NCI-H2107 treated with DMSO at 0.1 percent for 48 hours (cell line): Measurements from ENCODE around the gene DAD1.
"Not testable (repeated sequence)": the region's sequence is repeated elsewhere in the genome, so short reads cannot be mapped to it uniquely, and the experiment has no call there.

ENCODE experiments used
- DNase-seq: peaks from one replicate; lab custom pipeline; 2025; ENCODE audit not compliant: unreplicated experiment; lab: John Stamatoyannopoulos, UW

The DAD1 gene

GRCh38 chr14:22599349-22599748 is 10.3 kb upstream of the DAD1 start:
- no peak for DNase-seq

- peak; percentile 43 for DNase-seq
Observed at GRCh38 chr14:22598896-22599244, 9.8 kb upstream of the DAD1 start.

GRCh38 chr14:22598099-22598895 is 9.3 kb upstream of the DAD1 start, which contains the start of gene ABHD4:
Gene ABHD4, plus strand, starts transcription at chr14:22598300. Its CDS starts 7 bp downstream, at chr14:22598307.
- DNase-seq = peak; percentile 58

- DNase-seq = no peak
Observed at GRCh38 chr14:22597771-22598098, 8.7 kb upstream of the DAD1 start.

- no peak for DNase-seq
Observed at GRCh38 chr14:22597265-22597664, 8.2 kb upstream of the DAD1 start.

GRCh38 chr14:22596354-22596879 is 7.4 kb upstream of the DAD1 start:
- no peak for DNase-seq

GRCh38 chr14:22594156-22594716 is 5.2 kb upstream of the DAD1 start:
- DNase-seq = no peak

GRCh38 chr14:22593601-22594000 is 4.6 kb upstream of the DAD1 start:
- DNase-seq = no peak

GRCh38 chr14:22593189-22593588 is 4.2 kb upstream of the DAD1 start:
- no peak for DNase-seq

GRCh38 chr14:22588526-22589095 is 413 bp downstream of the DAD1 start:
- DNase-seq = no peak

GRCh38 chr14:22587677-22588422 is 1.2 kb downstream of the DAD1 start:
- not testable (repeated sequence) for DNase-seq

- DNase-seq = no peak
Observed at GRCh38 chr14:22587247-22587646, 1.8 kb downstream of the DAD1 start.

GRCh38 chr14:22583994-22584393 is 5.0 kb downstream of the DAD1 start:
- DNase-seq = no peak

- DNase-seq = no peak
Observed at GRCh38 chr14:22580625-22581024, 8.4 kb downstream of the DAD1 start.

GRCh38 chr14:22579881-22580280 is 9.1 kb downstream of the DAD1 start:
- no peak for DNase-seq

GRCh38 chr14:22579236-22579635 is 9.8 kb downstream of the DAD1 start:
- DNase-seq = no peak

GRCh38 chr14:22577334-22577908 is 11.6 kb downstream of the DAD1 start:
- no peak for DNase-seq

- DNase-seq = no peak
Observed at GRCh38 chr14:22573804-22574203, 15.2 kb downstream of the DAD1 start.

- no peak for DNase-seq
Observed at GRCh38 chr14:22572562-22573058, 16.4 kb downstream of the DAD1 start.

- peak; percentile 89 for DNase-seq
Observed at GRCh38 chr14:22570132-22570949, 18.7 kb downstream of the DAD1 start.
